ENCODE results near the gene REEP1. TPM values are rescaled to one million over a fixed set of nuclear protein-coding genes. Genes with fewer than 3 reads are reported as not detected.
A peak's percentile ranks its signal among the peaks of the same experiment; 100 is the strongest.

Gene REEP1
- total RNA-seq, 1 donor from 2014 or later, result 90.1 TPM

- peak; percentile 30 for DNase-seq (ENCODE audit: low read depth)
Observed at GRCh38 chr2:86284987-86285386, 52.4 kb downstream of the REEP1 start.

DNA sequence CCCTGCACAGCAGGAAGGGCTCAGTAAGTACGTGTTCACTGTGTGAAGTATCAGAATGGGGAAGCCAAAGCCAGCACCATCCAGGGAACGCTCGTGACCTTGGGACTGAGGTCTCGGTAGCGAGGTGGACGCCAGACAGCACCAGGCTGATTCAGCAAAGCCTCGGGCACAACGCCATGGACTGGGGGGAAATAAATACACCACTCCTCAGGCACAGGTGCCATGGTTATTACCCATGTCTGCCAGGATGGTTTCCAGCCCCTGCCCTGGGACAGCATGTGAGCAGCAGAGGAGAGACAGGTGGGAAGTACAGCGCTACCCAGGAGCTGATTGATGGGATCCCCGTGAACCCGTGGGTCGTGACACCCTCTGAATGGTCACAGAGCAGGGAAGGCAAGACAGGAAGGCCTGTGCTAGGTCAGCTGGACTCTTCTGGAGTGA, 53.0 kb downstream of the REEP1 start:
- DNase-seq (ENCODE audit: low read depth), result peak; percentile 80

- DNase-seq (ENCODE audit: low read depth), result no peak
Observed at GRCh38 chr2:86283411-86284030, 53.9 kb downstream of the REEP1 start.

DNA sequence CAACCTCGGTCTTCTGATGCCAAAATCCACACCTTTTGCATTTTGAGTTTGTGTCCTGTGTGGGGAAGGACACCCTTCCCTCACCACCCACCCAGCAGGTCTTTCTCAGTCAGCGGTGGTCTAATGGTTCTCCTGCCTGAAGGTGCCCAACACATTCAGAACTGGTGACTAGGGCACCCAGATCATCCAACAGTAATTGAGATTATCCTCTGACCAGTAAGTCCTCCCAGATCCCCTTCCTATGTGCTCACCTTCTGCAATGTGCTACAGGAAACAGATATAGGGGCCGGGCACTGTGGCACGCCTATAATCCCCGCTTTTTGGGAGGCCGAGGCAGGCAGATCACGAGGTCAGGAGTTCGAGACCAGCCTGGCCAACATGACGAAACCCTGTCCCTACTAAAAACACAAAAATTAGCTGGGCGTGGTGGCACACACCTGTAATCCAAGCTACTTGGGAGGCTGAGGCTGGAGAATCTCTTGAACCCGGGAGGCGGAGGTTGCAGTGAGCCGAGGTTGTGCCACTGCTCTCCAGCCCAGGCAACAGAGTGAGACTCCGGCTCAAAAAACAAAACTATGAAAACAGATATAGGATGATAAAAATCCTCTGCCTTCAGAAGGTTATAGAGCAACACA, 56.2 kb downstream of the REEP1 start:
- DNase-seq (ENCODE audit: low read depth), result no peak

DNA sequence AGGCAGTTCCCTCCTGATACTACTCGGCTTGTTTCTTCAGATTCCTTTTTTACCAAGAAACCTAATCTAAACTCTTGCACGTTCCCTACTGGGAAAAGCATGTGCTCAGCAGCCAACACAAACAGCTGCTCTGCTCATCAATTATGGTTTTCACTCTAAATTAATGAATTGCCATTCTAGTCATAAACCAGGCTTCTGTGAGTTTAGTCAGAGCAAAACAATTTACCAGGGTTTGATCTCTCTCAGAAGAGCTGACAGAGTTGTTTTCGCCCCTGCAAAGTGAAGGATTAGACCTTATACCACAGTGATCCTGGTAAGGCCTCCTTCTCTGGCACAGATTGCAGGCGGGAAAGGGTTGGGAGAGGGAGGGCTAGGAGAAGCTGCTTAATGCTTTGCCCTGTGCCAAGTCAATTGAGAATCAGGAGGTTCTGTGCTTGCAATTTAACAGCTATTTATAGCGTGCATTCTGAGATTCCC, 57.2 kb downstream of the REEP1 start:
- DNase-seq (ENCODE audit: low read depth), result peak; percentile 90

DNA sequence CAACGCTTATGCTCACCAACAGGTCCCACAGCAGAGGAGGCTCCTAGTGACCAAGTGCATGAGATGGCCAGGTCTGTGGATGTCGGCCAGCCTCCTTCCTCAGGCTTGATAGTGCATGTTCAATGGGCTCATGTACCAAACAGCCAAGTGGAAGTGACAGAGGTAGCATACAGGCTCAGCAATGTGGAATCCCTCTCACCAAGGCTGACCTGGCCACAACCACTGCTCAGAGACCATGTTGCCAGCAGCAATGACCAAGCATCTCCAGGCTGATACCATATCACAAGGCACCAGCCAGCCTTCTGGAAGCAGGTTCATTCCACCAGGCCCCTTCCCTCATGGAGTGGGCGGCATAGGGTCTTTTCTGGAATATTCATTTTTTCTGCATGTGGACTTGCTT, 61.5 kb downstream of the REEP1 start:
- DNase-seq (ENCODE audit: low read depth), result no peak

DNA sequence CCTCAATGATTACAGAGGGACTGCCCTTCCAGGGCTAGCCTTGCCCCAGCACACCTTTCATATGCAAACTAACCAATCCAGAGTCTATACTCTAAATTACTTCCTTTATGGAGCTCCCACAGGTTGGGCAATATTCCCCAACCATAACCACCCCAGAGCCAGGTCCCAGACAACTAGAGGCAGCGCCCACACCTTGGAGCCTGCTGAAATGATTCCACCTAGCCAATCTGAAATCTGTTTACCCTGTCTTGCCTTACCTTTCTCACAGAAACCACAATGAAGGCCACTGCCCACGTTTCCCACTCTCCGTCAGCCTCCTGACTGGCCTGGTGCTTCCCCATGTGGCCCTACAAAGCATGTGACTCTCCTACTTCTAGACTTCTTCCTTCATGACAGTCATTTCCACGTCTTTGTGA, 62.0 kb downstream of the REEP1 start:
- DNase-seq (ENCODE audit: low read depth), result no peak

GRCh38 chr2:86274918-86275275, 62.5 kb downstream of the REEP1 start:
- DNase-seq (ENCODE audit: low read depth), result peak; percentile 91

- DNase-seq (ENCODE audit: low read depth), result peak; percentile 79
Observed at GRCh38 chr2:86274265-86274917, 63.0 kb downstream of the REEP1 start.

DNA sequence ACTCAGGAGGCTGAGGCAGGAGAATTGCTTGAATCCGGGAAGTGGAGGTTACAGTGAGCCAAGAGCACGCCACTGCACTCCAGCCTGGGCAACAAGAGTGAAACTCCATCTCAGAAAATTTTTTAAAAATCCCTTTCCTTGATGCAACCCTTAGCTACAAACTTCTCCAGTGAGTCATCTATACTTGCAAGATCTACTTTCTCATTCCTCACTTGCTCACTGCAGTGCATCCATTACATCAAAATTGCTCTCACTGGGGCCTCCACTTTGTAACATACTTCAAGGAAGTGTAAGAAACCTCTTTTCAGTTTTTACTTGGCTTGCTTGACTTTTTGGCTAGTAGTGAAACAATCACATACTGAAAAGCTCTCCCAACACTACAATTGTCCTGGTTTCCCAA, 65.3 kb downstream of the REEP1 start:
- no peak for DNase-seq (ENCODE audit: low read depth)

DNA sequence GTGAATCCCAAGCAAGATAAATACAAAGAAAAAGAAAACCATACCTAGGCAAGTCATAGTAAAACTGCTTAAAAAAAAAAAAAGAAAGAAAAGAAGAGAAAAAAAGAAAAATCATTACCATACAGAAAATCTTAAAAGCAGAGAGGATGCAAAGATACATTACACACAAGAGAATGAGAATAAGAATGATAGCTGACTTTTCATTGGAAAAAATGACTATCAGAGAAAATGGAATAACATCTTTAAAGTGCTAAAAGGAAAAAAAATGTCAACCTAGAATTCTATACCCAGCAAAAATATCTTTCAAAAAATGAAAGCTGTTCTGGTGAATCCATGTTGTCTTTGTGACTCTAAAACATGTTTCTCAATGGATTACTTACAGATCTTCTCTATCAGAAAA, 66.2 kb downstream of the REEP1 start:
- no peak for DNase-seq (ENCODE audit: low read depth)

DNA sequence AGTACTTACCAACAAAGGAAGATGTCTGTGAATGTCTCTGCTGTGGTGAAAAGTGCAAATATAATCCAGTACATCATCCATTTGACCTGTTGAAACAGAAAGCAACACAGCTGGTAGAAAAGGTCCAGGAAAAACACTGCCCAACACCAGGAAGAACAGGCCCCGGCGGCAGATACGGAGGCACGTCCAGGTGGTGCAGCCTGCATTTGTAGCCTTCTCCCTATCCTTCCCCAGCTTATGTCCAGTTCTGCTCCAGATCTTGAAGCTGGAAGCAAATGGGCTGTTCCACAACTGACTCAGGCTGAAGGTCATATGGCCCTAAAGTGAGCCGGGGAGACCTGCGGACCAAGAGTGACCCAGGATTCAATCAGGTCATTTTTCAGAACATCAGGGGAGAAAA, 73.5 kb downstream of the REEP1 start:
- DNase-seq (ENCODE audit: low read depth), result no peak

DNA sequence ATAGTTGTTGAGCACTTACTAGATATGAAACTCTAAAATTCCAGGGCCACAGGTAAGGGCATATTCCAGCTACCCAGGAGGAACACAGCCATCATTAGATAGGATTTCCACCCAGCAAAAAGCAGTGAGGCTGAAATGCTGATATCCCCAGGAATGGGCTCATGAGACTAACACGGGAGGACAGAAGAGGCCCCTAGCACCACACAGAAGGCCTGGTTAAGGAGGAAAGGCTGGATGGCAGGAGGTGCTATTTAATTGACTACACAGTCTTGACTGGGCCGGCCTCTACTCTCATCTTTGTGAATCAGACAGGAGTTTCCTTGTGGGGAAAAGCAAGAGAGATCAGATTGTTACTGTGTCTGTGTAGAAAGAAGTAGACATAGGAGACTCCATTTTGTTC, 76.4 kb downstream of the REEP1 start:
- DNase-seq (ENCODE audit: low read depth), result no peak

DNA sequence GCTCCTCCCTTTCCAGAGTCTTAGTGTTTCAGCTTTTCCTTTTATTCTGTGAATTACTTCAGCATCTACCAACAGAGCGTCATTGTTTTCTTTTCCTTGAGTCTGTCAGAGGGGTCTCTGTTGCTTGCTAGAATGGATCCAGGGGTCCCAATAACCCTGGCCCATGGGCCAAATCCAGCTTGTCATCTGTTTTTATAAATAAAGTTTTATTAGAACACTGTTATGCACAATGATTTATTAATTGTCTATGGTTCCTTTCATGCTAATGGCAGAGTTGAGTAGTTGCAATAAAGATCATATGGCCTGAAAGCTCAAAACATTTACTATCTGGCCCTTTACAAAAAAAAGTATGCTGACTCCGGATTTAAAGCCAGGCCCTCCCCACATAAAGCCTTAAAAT, 79.3 kb downstream of the REEP1 start:
- DNase-seq (ENCODE audit: low read depth), result no peak

GRCh38 chr2:86256982-86257381, 80.4 kb downstream of the REEP1 start:
- no peak for DNase-seq (ENCODE audit: low read depth)

- no peak for DNase-seq (ENCODE audit: low read depth)
Observed at GRCh38 chr2:86256300-86256699, 81.1 kb downstream of the REEP1 start.

DNA sequence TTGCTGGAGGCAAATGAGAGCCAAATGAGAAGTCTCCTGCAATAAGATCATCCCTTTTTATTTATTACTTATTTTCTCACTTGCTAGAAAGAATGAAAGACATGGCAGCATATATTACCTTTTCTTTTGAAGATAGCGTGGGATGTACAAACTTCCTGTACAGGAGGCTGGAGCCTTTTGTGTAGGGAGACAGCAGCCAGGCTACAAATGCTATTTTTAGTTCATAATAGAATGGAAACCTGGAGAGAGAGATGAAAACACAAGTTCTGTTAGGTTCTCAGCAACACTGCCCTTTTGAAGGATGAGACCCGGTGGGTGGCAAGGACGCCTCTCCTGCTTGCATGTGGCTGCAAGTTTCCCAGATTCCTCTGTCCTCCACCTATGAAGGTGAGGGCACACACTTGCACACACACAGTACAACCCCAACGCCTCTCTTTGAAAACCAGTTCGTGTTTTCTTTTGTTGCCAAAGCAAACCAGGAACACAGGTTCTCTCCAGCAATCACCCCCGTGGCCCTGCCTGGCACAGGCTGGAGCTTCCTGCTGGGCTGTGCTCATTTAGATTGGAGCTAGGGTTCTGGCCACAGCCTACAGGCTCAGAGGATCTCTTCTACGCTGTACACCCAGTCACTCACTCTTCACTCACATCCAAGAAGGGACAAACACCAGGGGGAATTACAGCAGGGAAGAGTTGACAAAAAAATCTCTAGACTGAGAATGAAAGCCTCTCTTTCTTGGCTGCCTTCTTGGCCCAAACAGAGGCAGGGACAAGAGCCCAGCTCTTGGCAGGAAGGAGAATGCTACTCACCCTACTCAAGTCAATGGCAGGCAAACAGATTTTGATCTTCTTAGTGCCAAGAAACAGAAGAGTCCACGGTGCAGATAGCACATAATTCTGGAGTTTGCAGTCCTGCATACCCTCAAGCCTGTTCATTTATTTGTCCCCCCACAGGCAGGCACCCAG, 82.6 kb downstream of the REEP1 start:
- DNase-seq (ENCODE audit: low read depth), result no peak

DNA sequence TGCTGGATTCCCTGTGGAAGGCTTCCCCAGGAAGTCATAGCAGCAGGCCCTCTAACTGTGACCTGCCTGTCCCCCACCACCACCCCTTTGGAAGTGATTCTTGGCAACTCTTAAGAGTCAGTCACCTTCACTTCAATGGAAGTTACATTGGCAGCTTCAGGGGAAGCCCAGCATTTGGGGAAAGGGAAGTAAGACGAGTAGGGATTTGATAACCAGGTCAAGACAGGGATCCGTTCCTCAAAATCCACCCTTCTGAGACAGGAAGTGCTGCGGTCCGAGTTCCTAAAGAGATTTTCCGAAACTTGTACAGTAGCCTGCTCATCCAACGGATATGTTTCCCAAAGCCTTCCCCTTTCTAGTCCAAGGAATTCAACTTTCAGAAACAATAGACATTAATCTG, 84.0 kb downstream of the REEP1 start:
- no peak for DNase-seq (ENCODE audit: low read depth)

DNA sequence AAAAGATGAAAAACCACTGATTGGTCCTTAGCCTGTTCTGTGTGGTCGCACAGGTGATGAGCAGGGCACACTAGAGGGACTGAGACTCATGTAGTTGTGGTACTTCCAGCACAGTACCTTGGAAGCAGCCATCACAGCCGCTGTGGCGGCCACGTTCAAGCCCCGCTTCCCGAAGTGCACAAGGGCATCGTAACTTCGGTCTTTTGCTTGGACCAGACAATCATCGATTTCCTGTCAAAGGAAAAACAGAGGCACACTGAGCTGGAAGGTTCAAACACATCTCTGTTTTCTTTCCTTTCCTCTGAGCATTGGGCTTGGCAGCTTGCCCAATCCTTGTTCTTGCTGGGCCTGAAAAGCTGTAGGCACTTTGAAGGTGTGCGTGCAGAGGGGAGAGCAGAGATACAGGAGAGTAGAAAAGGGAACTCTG, 85.6 kb downstream of the REEP1 start:
- DNase-seq (ENCODE audit: low read depth), result no peak

DNA sequence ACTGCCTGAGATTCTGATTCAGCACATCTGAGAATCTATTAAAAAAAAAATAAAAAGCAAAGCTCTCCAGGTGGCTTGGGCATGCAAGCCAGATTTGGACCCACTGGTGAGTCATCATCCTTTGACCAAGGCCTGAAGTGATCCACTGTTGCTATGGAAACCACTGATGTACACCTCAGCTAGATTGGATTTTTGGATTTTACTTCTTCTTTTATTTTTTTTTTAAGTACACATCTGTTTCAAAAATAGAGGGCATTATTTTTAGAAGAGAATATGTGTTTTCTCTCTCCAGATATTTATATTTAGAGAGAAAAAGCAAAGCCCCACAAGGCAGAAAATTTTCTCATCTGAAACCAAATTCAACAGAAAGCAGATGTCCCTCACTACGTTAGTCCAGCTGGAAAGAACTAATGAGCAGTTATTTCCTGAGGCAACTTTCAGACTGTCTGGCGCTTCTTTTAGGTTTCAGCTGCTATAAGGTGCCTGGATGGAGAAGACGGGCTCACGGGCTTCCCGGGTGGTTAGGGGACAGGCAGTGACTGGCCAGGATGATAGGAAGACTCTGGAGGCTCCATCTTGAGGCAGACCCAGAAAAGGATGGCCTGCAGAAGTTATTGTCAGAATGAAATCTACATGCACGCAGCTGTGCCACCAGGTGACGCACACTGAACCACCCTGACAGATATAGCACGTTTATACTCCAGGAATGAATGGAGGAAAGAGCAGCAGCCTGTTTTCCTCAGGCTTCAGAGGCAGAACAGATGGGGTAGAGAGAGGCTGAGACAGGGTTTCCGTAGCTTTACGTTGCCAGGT, 87.6 kb downstream of the REEP1 start:
- peak; percentile 74 for DNase-seq (ENCODE audit: low read depth)

DNA sequence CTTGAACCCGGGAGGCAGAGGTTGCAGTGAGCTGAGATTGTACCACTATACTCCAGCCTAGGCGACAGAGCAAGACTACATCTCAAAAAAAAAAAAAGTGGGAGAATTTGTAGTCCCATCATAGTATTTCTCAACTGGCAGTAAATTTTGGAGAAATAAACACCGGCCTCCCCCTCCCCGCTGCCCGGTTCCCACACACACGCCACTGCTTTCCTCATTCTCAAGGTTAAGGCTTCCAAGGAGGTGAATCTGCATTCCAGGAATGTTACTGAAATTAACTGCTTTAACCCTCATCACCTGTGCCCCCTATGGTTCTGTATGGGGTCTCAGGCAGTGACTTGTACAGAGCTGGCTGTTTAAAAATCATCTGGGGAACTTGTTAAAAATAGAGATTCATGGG, 88.2 kb downstream of the REEP1 start:
- no peak for DNase-seq (ENCODE audit: low read depth)

Data from myocyte (in vitro differentiated cells).